H1 (cell line): Measurements from ENCODE around the gene CMSS1. TPM values are rescaled to one million over a fixed set of nuclear protein-coding genes. Genes with fewer than 3 reads are reported as not detected.

Experiments
- CREB1 ChIP-seq: IDR thresholded peaks from 2 replicates; pipeline ENCODE4 v1.6.1; 2012; ENCODE audit warnings: inconsistent platforms
- polyA plus RNA-seq, 7 experiments: library from polyadenylated mRNA; depleted of rRNA in 3 of 7; stranded (reverse) in 5 of 7; unstranded in 2 of 7; fragments of >200 nt in 5 of 7; fragments of 200-250 nt in 2 of 7; gene quantifications; 1 replicate in 5 of 7; 2 replicates in 1 of 7; 4 replicates in 1 of 7; pipeline versions ENCODE4 v1.2.1 to v1.2.3, GENCODE V29; 2011 to 2013; ENCODE audit warnings: missing spikeins in 2 of 7, mixed read lengths in 2 of 7
- total RNA-seq: library from RNA; stranded (reverse); fragmentation: NEBNext Ultra II Directional; extraction: Animal tissue kit (Norgen Biotek cat#: 25700); gene quantifications from 2 replicates; pipeline ENCODE4 v1.2.1, GENCODE V29; 2021

CMSS1 gene
- total and polyA plus RNA-seq, 2 of the 8 experiments (the other 6 are each of a cell fraction or from before 2014, with no cell fraction given): 15.2 to 75.1 TPM

- TF ChIP-seq CREB1: no peak
These were observed 56.8 kb downstream of the CMSS1 start (continued) for GRCh38 chr3:99874237-99875002.
